Smooth muscle cell (in vitro differentiated cells): ENCODE results near the gene SH3PXD2A. TPM values are rescaled to one million over a fixed set of nuclear protein-coding genes. Genes with fewer than 3 reads are reported as not detected.

Experiments
- DNase-seq: peaks from one replicate; lab custom pipeline; 2025; ENCODE audit not compliant: unreplicated experiment; lab: John Stamatoyannopoulos, UW
- H2AFZ ChIP-seq: fragments of 200-600 bp; sonication (generic); 2 replicates; pipeline ENCODE4 v1.6.0; 2016; ENCODE audit warnings: antibody characterized with exemption, low read depth, mild to moderate bottlenecking
- H3F3A ChIP-seq: fragments of 200-600 bp; sonication (generic); 2 replicates; pipeline ENCODE4 v1.6.0; 2017; ENCODE audit warnings: antibody characterized with exemption, low read depth
- H3K27ac ChIP-seq: fragments of 200-600 bp; sonication (generic); 2 replicates; pipeline ENCODE4 v1.5.1; 2016; ENCODE audit warnings: low read depth, mild to moderate bottlenecking
- H3K27me3 ChIP-seq: fragments of 200-600 bp; sonication (generic); 2 replicates; pipeline ENCODE4 v1.6.1; 2016; ENCODE audit warnings: low read depth, mild to moderate bottlenecking
- H3K36me3 ChIP-seq: fragments of 200-600 bp; sonication (generic); 2 replicates; pipeline ENCODE4 v1.5.1; 2016; ENCODE audit warnings: low read depth
- H3K4me1 ChIP-seq: fragments of 200-600 bp; sonication (generic); 2 replicates; pipeline ENCODE4 v1.5.1; 2016; ENCODE audit warnings: low read depth
- H3K4me2 ChIP-seq: fragments of 200-600 bp; sonication (generic); 2 replicates; pipeline ENCODE4 v1.6.0; 2016; ENCODE audit warnings: mild to moderate bottlenecking
- H3K4me3 ChIP-seq: fragments of 200-600 bp; sonication (generic); 2 replicates; pipeline ENCODE4 v1.5.1; 2016; ENCODE audit warnings: mild to moderate bottlenecking
- H3K79me2 ChIP-seq: fragments of 200-600 bp; sonication (generic); 2 replicates; pipeline ENCODE4 v1.6.0; 2016; ENCODE audit warnings: low read depth, mild to moderate bottlenecking
- H3K9ac ChIP-seq: fragments of 200-600 bp; sonication (generic); 2 replicates; pipeline ENCODE4 v1.6.0; 2016; ENCODE audit warnings: low read depth
- H3K9me3 ChIP-seq: fragments of 200-600 bp; sonication (generic); replicated peaks from 2 replicates; pipeline ENCODE4 v1.5.1; 2016; ENCODE audit warnings: low read depth
- H4K20me1 ChIP-seq: fragments of 200-600 bp; sonication (generic); 2 replicates; pipeline ENCODE4 v1.6.0; 2016; ENCODE audit warnings: low read depth
- CTCF ChIP-seq: fragments of 200-600 bp; sonication (generic); IDR thresholded peaks from 2 replicates; pipeline ENCODE4 v1.5.1; 2017; ENCODE audit warnings: borderline replicate concordance, mild to moderate bottlenecking, antibody characterized with exemption; ENCODE audit not compliant: insufficient read depth, poor library complexity, severe bottlenecking
- WGBS: methylation state at CpG from one replicate; pipeline ENCODE4 v1.1.7; 2016; ENCODE audit warnings: low lambda C conversion rate; 5-methylcytosine and 5-hydroxymethylcytosine counted together
- polyA plus RNA-seq: library from polyadenylated mRNA; unstranded; fragments of >200 nt; fragmentation: Nextera tagmentation; extraction: Ambion mirVana; gene quantifications from 2 replicates; pipeline ENCODE4 v1.2.1, GENCODE V29; 2016
- total RNA-seq: library from RNA; depleted of rRNA; stranded (reverse); fragments of >200 nt; gene quantifications from 2 replicates; pipeline ENCODE4 v1.2.3, GENCODE V29; 2014

Gene SH3PXD2A
- total and polyA plus RNA-seq, 2 experiments from 2014 or later: 30.1 to 37.9 TPM

- no peaks in the 10 kb centered on the region for H4K20me1 ChIP-seq
- H2AFZ ChIP-seq: no peak overlapping the region
- no peak for DNase-seq
- H3F3A ChIP-seq: no peaks in the 10 kb centered on the region
- H3K27me3 ChIP-seq: no peaks in the 10 kb centered on the region
- no peaks in the 10 kb centered on the region for H3K36me3 ChIP-seq
- no peak overlapping the region for H3K9ac ChIP-seq
- TF ChIP-seq CTCF: no peak
- H3K27ac ChIP-seq: no peak overlapping the region
- 84% methylated on average over 15 of the region's 15 CpGs for WGBS
- no peak overlapping the region for H3K4me3 ChIP-seq
- H3K9me3 ChIP-seq: no peaks in the 10 kb centered on the region
- H3K4me2 ChIP-seq: no peak overlapping the region
- H3K79me2 ChIP-seq: no peaks in the 10 kb centered on the region
- peaks cover 4% of the 10 kb centered on the region for H3K4me1 ChIP-seq
These were observed 276.5 kb downstream of the SH3PXD2A start for GRCh38 chr10:103578782-103579382.

DNA sequence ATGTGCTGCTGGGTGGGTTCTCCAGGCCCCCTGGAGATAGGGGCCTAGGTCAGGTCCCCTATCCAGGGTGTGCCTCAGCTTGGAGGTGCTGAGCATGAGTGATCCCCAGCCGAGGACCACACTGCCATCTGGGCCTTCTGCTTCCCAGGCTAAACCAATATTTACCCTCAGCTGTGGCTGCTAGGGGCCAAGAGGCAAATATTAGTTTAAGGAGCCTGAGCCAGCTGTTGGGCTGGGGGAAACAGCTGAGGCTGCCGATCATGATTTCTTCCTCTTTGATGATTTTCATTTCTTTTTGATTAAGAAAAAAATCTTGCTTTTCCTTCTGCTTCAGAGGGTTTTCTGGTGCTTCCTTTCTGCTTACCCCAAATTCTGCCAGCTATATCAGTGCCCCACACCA, 278.5 kb downstream of the SH3PXD2A start:
- Histone ChIP-seq H3K4me1 (no peaks in the 10 kb centered on the region), H3K36me3 (no peaks in the 10 kb centered on the region), H3K27me3 (no peaks in the 10 kb centered on the region), H2AFZ (no peak overlapping the region), H3K4me2 (no peak overlapping the region), H3K9ac (no peak overlapping the region), H3K9me3 (no peaks in the 10 kb centered on the region), H4K20me1 (no peaks in the 10 kb centered on the region), H3K4me3 (no peak overlapping the region), H3K27ac (no peak overlapping the region), H3K79me2 (no peaks in the 10 kb centered on the region), H3F3A (no peaks in the 10 kb centered on the region)
- DNase-seq: no peak
- TF ChIP-seq CTCF: no peak
- WGBS: 91% methylated on average over 2 of the region's 2 CpGs

DNA sequence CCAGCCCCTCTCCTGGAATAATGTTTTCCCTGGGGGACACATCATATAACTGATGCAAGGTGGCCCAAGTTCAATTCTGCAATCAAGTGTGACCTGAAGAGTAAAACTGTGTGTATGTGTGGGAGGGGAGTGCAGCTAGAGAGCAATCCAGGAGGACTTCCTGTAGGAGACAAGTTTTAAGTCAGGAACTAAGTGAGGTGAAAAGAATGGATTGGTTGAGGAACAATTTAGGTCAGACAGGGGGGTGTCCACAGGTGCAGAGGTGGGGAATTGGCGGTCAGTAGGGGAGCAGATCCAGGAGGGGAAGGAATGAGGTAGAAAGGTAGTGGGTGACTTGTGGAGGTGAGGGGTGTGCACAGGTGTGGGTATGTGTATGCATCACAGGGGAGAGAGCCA, 279.3 kb downstream of the SH3PXD2A start:
- Histone ChIP-seq H3K4me2 (no peak overlapping the region), H3K9me3 (no peaks in the 10 kb centered on the region), H3K9ac (no peak overlapping the region), H3K27me3 (no peaks in the 10 kb centered on the region), H3K27ac (no peak overlapping the region), H3K36me3 (no peaks in the 10 kb centered on the region), H4K20me1 (no peaks in the 10 kb centered on the region), H3K4me1 (no peaks in the 10 kb centered on the region), H3K79me2 (no peaks in the 10 kb centered on the region), H3K4me3 (no peak overlapping the region), H3F3A (no peaks in the 10 kb centered on the region), H2AFZ (no peak overlapping the region)
- no peak for TF ChIP-seq CTCF
- 100% methylated on average over 1 of the region's 1 CpG for WGBS
- no peak for DNase-seq

DNA sequence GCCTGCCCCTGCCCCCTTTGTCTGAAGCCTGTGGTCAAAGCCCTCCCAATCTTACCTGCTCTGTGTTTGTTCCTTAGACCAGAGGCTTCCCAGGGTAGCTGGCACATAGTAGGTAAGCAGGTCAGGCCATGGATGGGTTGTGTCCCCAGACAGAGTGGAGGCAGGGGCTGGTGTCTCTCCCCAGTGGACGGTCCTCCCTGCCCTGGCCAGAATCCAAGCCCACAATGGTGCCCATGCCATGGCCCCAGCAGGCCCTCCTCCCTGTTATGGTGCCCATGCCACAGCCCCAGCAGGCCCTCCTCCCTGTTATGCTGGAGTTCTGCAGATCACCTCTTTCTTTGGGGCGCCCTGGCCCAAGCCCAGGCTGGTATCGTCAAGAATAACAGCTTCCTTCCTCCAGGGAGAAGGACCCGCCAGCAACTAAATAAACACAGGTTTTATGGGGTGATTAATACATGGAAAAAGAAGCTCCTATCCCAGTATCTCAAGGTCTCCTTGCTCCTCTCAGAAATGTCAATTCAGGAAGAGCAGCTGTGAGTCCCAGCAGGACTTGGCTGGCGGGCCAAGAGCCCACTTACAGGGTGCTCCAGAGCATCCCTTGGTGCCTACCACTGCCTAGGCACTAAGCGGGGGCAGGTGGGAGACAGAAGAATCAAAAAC, 279.8 kb downstream of the SH3PXD2A start:
- H3K4me2 ChIP-seq: no peak overlapping the region
- no peaks in the 10 kb centered on the region for H3K79me2 ChIP-seq
- H3F3A ChIP-seq: no peaks in the 10 kb centered on the region
- no peak overlapping the region for H3K27ac ChIP-seq
- WGBS: 74% methylated on average over 6 of the region's 6 CpGs
- no peak for TF ChIP-seq CTCF
- H3K27me3 ChIP-seq: no peaks in the 10 kb centered on the region
- H2AFZ ChIP-seq: no peak overlapping the region
- no peak overlapping the region for H3K9ac ChIP-seq
- DNase-seq: no peak
- no peaks in the 10 kb centered on the region for H3K4me1 ChIP-seq
- no peaks in the 10 kb centered on the region for H3K36me3 ChIP-seq
- no peaks in the 10 kb centered on the region for H3K9me3 ChIP-seq
- no peak overlapping the region for H3K4me3 ChIP-seq
- H4K20me1 ChIP-seq: no peaks in the 10 kb centered on the region
